NT2/D1 (cell line): Measurements from ENCODE around the gene KCNG2.

Experiments
- SUZ12 ChIP-seq: IDR thresholded peaks from 2 replicates; pipeline ENCODE4 v1.6.1; 2011; ENCODE audit not compliant: insufficient read length, insufficient read depth; ENCODE audit errors: extremely low read depth
- ZNF274 ChIP-seq: IDR thresholded peaks from 2 replicates; pipeline ENCODE4 v1.6.1; 2011; ENCODE audit warnings: mild to moderate bottlenecking, low read depth, low read length

DNA sequence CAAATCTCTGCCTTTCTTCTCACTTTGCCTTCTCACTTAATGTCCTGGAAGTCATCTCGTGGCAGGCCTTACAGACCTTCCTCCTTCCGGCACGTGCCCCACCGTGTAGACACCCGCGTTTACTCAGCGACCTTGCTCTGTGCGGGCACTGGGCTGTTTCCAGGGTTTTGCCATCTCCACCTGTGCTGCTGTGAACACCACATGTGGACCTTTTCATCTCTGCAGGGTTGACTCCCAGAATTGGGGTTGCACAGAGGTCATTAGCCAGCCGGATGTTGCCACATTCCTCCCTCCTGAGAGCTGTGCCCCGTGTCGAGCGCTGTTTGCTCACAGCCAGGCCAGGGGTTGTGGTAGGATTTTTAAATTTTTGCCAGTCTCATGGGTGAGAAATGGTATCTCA lies 25.4 kb downstream of the KCNG2 start:
- TF ChIP-seq ZNF274 (no peak), SUZ12 (no peak)
